WTC11 (cell line): ENCODE data around the gene UBE2G1. TPM values are rescaled to one million over a fixed set of nuclear protein-coding genes. Genes with fewer than 3 reads are reported as not detected.
A peak's percentile ranks its signal among the peaks of the same experiment; 100 is the strongest.

Experiments used
- ATAC-seq: fragments of 200-7000 bp; cut with Tn5 transposase; 2 replicates; pipeline ENCODE4 v1.10.0; 2021; ENCODE audit warnings: mild to moderate bottlenecking, moderate library complexity
- CTCF ChIA-PET: fragments of 300-600 bp; sonication (Branson Sonifier 250); formaldehyde crosslinking; loops from one replicate; lab custom pipeline; 2021; ENCODE audit warnings: antibody characterized with exemption; lab: Charles Lee
- POLR2A ChIA-PET: fragments of 350-600 bp; sonication (Branson Sonifier 250); formaldehyde crosslinking; loops from one replicate; lab custom pipeline; 2021; ENCODE audit warnings: antibody characterized with exemption; lab: Charles Lee
- DNase-seq: peaks from one replicate; pipeline ENCODE4 v3.0.0; 2021; ENCODE audit warnings: low spot score
- H3K27ac Mint-ChIP-seq: 2 replicates; pipeline ENCODE4 v1.8.0; 2021; ENCODE audit warnings: mixed read lengths
- H3K27me3 Mint-ChIP-seq: 2 replicates; pipeline ENCODE4 v1.8.0; 2021; ENCODE audit warnings: low read depth, mild to moderate bottlenecking, moderate library complexity, mixed read lengths
- H3K36me3 Mint-ChIP-seq: 2 replicates; pipeline ENCODE4 v1.8.0; 2021; ENCODE audit warnings: mixed read lengths
- H3K4me1 Mint-ChIP-seq: 2 replicates; pipeline ENCODE4 v1.8.0; 2022; ENCODE audit warnings: mixed read lengths
- H3K4me3 Mint-ChIP-seq: 2 replicates; pipeline ENCODE4 v1.8.0; 2021; ENCODE audit warnings: mild to moderate bottlenecking, moderate library complexity, mixed read lengths
- H3K9me3 Mint-ChIP-seq: 2 replicates; pipeline ENCODE4 v1.8.0; 2021; ENCODE audit warnings: mixed read lengths
- EMX1 ChIP-seq: fragments of 250-450 bp; sonication (Bioruptor Pico); IDR thresholded peaks from 2 replicates; pipeline ENCODE4 v1.8.0; 2021; ENCODE audit warnings: mild to moderate bottlenecking
- GRHL2 ChIP-seq: fragments of 250-450 bp; sonication (Bioruptor Pico); IDR thresholded peaks from 2 replicates; pipeline ENCODE4 v1.8.0; 2022; ENCODE audit warnings: mild to moderate bottlenecking, moderate library complexity; ENCODE audit not compliant: insufficient replicate concordance, severe bottlenecking
- JUN ChIP-seq: sonication (generic); formaldehyde crosslinking; IDR thresholded peaks from 2 replicates; pipeline ENCODE4 v1.8.0; 2023; ENCODE audit warnings: mild to moderate bottlenecking, missing genetic modification reagents
- SOX15 ChIP-seq: fragments of 250-450 bp; sonication (Bioruptor Pico); IDR thresholded peaks from 2 replicates; pipeline ENCODE4 v1.9.0; 2021; ENCODE audit warnings: mild to moderate bottlenecking
- total RNA-seq: library from RNA; stranded (reverse); gene quantifications from 3 replicates; pipeline ENCODE4 v1.2.3, GENCODE V29; 2021
- TF ChIP-seq, protein P1 (sequence below): sonication (generic); formaldehyde crosslinking; IDR thresholded peaks from 2 replicates; pipeline ENCODE4 v1.8.0; 2022; ENCODE audit warnings: mild to moderate bottlenecking, missing genetic modification reagents
- TF ChIP-seq, protein P2 (sequence below): sonication (generic); formaldehyde crosslinking; IDR thresholded peaks from 2 replicates; pipeline ENCODE4 v1.8.1; 2023; ENCODE audit warnings: mild to moderate bottlenecking, missing genetic modification reagents, borderline replicate concordance
- TF ChIP-seq, protein P3 (sequence below): sonication (generic); formaldehyde crosslinking; IDR thresholded peaks from 2 replicates; pipeline ENCODE4 v1.8.1; 2023; ENCODE audit warnings: mild to moderate bottlenecking, missing genetic modification reagents, moderate library complexity
- TF ChIP-seq, protein P4 (sequence below): sonication (generic); formaldehyde crosslinking; IDR thresholded peaks from 2 replicates; pipeline ENCODE4 v1.8.0; 2022; ENCODE audit warnings: mild to moderate bottlenecking, missing genetic modification reagents
- TF ChIP-seq, protein P5 (sequence below): fragments of 250-450 bp; sonication (Bioruptor Pico); IDR thresholded peaks from 2 replicates; pipeline ENCODE4 v1.9.0; 2021; ENCODE audit warnings: mild to moderate bottlenecking
- TF ChIP-seq, protein P6 (sequence below): fragments of 250-450 bp; sonication (Bioruptor Pico); IDR thresholded peaks from 2 replicates; pipeline ENCODE4 v2.1.2; 2022; ENCODE audit warnings: mild to moderate bottlenecking, moderate library complexity
- TF ChIP-seq, protein P7 (sequence below): sonication (generic); formaldehyde crosslinking; IDR thresholded peaks from 2 replicates; pipeline ENCODE4 v1.8.1; 2022; ENCODE audit warnings: low read depth, mild to moderate bottlenecking, moderate library complexity, missing genetic modification reagents, borderline replicate concordance
- TF ChIP-seq, protein P8 (sequence below): sonication (generic); formaldehyde crosslinking; IDR thresholded peaks from 2 replicates; pipeline ENCODE4 v1.8.0; 2022; ENCODE audit warnings: mild to moderate bottlenecking, missing genetic modification reagents

UBE2G1 gene
- total RNA-seq, 1 experiment from 2014 or later: 177 TPM

DNA sequence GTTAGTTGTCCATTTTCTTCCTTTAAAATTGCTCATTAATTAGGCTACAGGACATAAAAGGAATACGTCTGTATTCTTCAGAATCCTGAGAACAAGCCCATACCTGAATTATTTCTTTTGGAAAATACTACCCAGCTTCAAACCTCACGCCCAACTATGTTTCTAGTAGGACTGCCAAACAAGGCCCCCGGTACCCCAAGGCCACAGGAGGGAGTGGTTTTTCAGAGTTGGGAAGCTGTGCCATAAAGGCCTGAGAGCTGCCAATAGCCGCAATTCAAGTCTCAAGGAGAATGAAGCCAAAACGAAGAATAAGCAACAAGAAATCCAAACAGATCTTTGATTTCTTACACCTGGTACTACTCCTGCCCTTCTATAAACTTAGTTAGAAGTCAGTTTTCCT lies 48.3 kb downstream of the UBE2G1 start:
- 0 out of 2 replicates have a peak, but pooled peaks cover 5% of the 10 kb centered on the region for H3K36me3 Mint-ChIP-seq
- TF ChIP-seq, protein P1, sequence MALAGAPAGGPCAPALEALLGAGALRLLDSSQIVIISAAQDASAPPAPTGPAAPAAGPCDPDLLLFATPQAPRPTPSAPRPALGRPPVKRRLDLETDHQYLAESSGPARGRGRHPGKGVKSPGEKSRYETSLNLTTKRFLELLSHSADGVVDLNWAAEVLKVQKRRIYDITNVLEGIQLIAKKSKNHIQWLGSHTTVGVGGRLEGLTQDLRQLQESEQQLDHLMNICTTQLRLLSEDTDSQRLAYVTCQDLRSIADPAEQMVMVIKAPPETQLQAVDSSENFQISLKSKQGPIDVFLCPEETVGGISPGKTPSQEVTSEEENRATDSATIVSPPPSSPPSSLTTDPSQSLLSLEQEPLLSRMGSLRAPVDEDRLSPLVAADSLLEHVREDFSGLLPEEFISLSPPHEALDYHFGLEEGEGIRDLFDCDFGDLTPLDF (CRISPR knock-in tag): no peak
- TF ChIP-seq, protein P2, sequence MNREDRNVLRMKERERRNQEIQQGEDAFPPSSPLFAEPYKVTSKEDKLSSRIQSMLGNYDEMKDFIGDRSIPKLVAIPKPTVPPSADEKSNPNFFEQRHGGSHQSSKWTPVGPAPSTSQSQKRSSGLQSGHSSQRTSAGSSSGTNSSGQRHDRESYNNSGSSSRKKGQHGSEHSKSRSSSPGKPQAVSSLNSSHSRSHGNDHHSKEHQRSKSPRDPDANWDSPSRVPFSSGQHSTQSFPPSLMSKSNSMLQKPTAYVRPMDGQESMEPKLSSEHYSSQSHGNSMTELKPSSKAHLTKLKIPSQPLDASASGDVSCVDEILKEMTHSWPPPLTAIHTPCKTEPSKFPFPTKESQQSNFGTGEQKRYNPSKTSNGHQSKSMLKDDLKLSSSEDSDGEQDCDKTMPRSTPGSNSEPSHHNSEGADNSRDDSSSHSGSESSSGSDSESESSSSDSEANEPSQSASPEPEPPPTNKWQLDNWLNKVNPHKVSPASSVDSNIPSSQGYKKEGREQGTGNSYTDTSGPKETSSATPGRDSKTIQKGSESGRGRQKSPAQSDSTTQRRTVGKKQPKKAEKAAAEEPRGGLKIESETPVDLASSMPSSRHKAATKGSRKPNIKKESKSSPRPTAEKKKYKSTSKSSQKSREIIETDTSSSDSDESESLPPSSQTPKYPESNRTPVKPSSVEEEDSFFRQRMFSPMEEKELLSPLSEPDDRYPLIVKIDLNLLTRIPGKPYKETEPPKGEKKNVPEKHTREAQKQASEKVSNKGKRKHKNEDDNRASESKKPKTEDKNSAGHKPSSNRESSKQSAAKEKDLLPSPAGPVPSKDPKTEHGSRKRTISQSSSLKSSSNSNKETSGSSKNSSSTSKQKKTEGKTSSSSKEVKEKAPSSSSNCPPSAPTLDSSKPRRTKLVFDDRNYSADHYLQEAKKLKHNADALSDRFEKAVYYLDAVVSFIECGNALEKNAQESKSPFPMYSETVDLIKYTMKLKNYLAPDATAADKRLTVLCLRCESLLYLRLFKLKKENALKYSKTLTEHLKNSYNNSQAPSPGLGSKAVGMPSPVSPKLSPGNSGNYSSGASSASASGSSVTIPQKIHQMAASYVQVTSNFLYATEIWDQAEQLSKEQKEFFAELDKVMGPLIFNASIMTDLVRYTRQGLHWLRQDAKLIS: no peak
- TF ChIP-seq JUN (CRISPR knock-in tag): no peak
- TF ChIP-seq EMX1 (CRISPR knock-in tag): no peak
- TF ChIP-seq, protein P3, sequence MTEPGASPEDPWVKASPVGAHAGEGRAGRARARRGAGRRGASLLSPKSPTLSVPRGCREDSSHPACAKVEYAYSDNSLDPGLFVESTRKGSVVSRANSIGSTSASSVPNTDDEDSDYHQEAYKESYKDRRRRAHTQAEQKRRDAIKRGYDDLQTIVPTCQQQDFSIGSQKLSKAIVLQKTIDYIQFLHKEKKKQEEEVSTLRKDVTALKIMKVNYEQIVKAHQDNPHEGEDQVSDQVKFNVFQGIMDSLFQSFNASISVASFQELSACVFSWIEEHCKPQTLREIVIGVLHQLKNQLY (CRISPR knock-in tag): no peak
- TF ChIP-seq, protein P4, sequence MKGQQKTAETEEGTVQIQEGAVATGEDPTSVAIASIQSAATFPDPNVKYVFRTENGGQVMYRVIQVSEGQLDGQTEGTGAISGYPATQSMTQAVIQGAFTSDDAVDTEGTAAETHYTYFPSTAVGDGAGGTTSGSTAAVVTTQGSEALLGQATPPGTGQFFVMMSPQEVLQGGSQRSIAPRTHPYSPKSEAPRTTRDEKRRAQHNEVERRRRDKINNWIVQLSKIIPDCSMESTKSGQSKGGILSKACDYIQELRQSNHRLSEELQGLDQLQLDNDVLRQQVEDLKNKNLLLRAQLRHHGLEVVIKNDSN: no peak
- TF ChIP-seq, protein P5, sequence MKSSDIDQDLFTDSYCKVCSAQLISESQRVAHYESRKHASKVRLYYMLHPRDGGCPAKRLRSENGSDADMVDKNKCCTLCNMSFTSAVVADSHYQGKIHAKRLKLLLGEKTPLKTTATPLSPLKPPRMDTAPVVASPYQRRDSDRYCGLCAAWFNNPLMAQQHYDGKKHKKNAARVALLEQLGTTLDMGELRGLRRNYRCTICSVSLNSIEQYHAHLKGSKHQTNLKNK (CRISPR knock-in tag): no peak
- TF ChIP-seq SOX15 (CRISPR knock-in tag): no peak
- TF ChIP-seq, protein P6, sequence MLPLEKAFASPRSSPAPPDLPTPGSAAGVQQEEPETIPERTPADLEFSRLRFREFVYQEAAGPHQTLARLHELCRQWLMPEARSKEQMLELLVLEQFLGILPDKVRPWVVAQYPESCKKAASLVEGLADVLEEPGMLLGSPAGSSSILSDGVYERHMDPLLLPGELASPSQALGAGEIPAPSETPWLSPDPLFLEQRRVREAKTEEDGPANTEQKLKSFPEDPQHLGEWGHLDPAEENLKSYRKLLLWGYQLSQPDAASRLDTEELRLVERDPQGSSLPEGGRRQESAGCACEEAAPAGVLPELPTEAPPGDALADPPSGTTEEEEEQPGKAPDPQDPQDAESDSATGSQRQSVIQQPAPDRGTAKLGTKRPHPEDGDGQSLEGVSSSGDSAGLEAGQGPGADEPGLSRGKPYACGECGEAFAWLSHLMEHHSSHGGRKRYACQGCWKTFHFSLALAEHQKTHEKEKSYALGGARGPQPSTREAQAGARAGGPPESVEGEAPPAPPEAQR (CRISPR knock-in tag): no peak

DNA sequence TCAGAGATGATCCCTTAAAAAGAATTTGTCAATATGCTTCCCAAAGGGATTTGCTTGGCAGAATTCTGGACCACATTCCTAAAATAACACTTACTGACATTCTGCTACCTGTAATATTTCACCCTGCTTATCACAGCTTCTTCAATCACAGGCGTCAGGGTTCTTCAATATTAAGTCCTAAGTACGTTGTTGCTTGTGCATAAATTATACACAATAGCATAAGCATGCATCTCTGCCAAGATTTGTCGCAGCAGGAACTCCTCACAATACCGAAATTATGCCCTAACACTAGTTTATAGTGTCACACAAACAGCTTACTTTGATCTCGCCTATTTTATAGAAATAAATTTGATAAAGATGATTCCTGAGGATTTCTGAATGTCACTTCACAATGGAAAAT lies 48.9 kb downstream of the UBE2G1 start:
- Mint-ChIP-seq H3K4me3 (no peak overlapping the region), H3K9me3 (peaks cover 5% of the 10 kb centered on the region; the same call in 1 of the 2 replicates), H3K27ac (peak overlapping the region; percentile 47)
- POLR2A ChIA-PET: no interaction called here
- TF ChIP-seq, protein P7, sequence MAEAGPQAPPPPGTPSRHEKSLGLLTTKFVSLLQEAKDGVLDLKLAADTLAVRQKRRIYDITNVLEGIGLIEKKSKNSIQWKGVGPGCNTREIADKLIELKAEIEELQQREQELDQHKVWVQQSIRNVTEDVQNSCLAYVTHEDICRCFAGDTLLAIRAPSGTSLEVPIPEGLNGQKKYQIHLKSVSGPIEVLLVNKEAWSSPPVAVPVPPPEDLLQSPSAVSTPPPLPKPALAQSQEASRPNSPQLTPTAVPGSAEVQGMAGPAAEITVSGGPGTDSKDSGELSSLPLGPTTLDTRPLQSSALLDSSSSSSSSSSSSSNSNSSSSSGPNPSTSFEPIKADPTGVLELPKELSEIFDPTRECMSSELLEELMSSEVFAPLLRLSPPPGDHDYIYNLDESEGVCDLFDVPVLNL (CRISPR knock-in tag): no peak
- no peak for TF ChIP-seq GRHL2 (CRISPR knock-in tag)
- TF ChIP-seq, protein P8, sequence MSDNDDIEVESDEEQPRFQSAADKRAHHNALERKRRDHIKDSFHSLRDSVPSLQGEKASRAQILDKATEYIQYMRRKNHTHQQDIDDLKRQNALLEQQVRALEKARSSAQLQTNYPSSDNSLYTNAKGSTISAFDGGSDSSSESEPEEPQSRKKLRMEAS: no peak
- TF ChIP-seq, all 79 proteins: peak for 0
- no peak for DNase-seq
- no peak for ATAC-seq
- Mint-ChIP-seq H3K4me1 (peaks cover 66% of the 10 kb centered on the region), H3K36me3 (peaks cover 10% of the 10 kb centered on the region), H3K27me3 (no peaks in the 10 kb centered on the region)
- CTCF ChIA-PET: interaction anchor here (1.6 to 1.9 kb wide), 2 partner anchors 11 to 13 kb away, joined by 4 to 5 read pairs; no protein-coding TSS in a partner anchor

More for the DNA sequence above, 48.3 kb downstream of the UBE2G1 start:
- peak overlapping the region; percentile 85 for H3K27ac Mint-ChIP-seq
- H3K9me3 Mint-ChIP-seq: no peaks in the 10 kb centered on the region
- POLR2A ChIA-PET: no interaction called here
- DNase-seq: no peak
- no peaks in the 10 kb centered on the region for H3K27me3 Mint-ChIP-seq
- CTCF ChIA-PET: interaction anchor here (1.3 to 1.9 kb wide), 2 partner anchors 14 to 69 kb away, joined by 3 to 5 read pairs; no protein-coding TSS in a partner anchor
- 0 out of 2 replicates have a peak, but pooled peaks have one; percentile 32 for ATAC-seq
- H3K4me3 Mint-ChIP-seq: no peak overlapping the region
- H3K4me1 Mint-ChIP-seq: peaks cover 69% of the 10 kb centered on the region
